T-cell (primary cell): ENCODE results near the gene LEMD1. TPM values are rescaled to one million over a fixed set of nuclear protein-coding genes. Genes with fewer than 3 reads are reported as not detected.
A peak's percentile ranks its signal among the peaks of the same experiment; 100 is the strongest.
"Not testable (repeated sequence)": the region's sequence is repeated elsewhere in the genome, so short reads cannot be mapped to it uniquely, and the experiment has no call there.

Source experiments
- ATAC-seq, 4 experiments: fragments of 200-7000 bp in 3 of 4; fragments of 150-1000 bp in 1 of 4; cut with Tn5 transposase; replicated peaks in 1 of 4; 1 replicate in 3 of 4; 2 replicates in 1 of 4; pipeline ENCODE4 v1.10.0; 2021; ENCODE audit warnings: moderate library complexity in 3 of 4, mild to moderate bottlenecking in 2 of 4, moderate number of reproducible peaks in 1 of 4
- CTCF ChIA-PET, 2 donors: fragments of 300-600 bp; sonication (Branson Sonifier 250); formaldehyde crosslinking; loops; one replicate each; lab custom pipeline; 2022; ENCODE audit warnings: antibody characterized with exemption in 2 of 2; lab: Charles Lee
- POLR2A ChIA-PET, 2 donors: fragments of 300-600 bp; sonication (Branson Sonifier 250); formaldehyde crosslinking; loops; one replicate each; lab custom pipeline; 2022; ENCODE audit warnings: antibody characterized with exemption in 2 of 2; lab: Charles Lee
- DNase-seq, 35 experiments: peaks; one replicate each; pipeline versions ENCODE4 v3.0.0 to v3.0.0-alpha.2; 2013 to 2023
- H3K27ac ChIP-seq: one replicate; pipeline ENCODE4 v1.5.1; 2013; ENCODE audit warnings: low read length
- H3K27me3 ChIP-seq, 2 experiments: replicated peaks in 1 of 2; 1 replicate in 1 of 2; 2 replicates in 1 of 2; pipeline versions ENCODE4 v1.6.1 to v1.7.0; 2013; ENCODE audit warnings: low read length in 1 of 2, mixed read lengths in 1 of 2; ENCODE audit not compliant: control insufficient read depth in 2 of 2, insufficient read depth in 2 of 2; ENCODE audit errors: extremely low read depth in 1 of 2
- H3K36me3 ChIP-seq, 2 donors: 1 replicate in 1 of 2; 2 replicates in 1 of 2; pipeline versions ENCODE4 v1.6.1 to v1.7.0; 2013; ENCODE audit warnings: low read length in 1 of 2; ENCODE audit not compliant: control insufficient read depth in 2 of 2, insufficient read depth in 1 of 2; ENCODE audit errors: extremely low read depth in 1 of 2
- H3K4me1 ChIP-seq, 2 experiments: 1 replicate in 1 of 2; 2 replicates in 1 of 2; pipeline versions ENCODE4 v1.6.1 to v1.7.0; 2013; ENCODE audit warnings: low read length in 2 of 2, mixed read lengths in 1 of 2; ENCODE audit not compliant: insufficient read depth in 2 of 2, control insufficient read depth in 1 of 2; ENCODE audit errors: extremely low read depth in 1 of 2
- H3K4me3 ChIP-seq, 2 donors: 1 replicate in 1 of 2; 2 replicates in 1 of 2; pipeline versions ENCODE4 v1.5.1 to v1.7.0; 2013; ENCODE audit warnings: mild to moderate bottlenecking in 2 of 2, low read length in 1 of 2, moderate library complexity in 1 of 2; ENCODE audit not compliant: control insufficient read depth in 1 of 2; ENCODE audit errors: extremely low read depth in 1 of 2
- H3K9me3 ChIP-seq: 2 replicates; pipeline ENCODE4 v1.7.0; 2013
- H3K27ac Mint-ChIP-seq, 2 donors: one replicate each; pipeline ENCODE4 v1.8.0; 2020 to 2021; ENCODE audit warnings: mild to moderate bottlenecking in 2 of 2, mixed read lengths in 2 of 2
- H3K27me3 Mint-ChIP-seq, 2 donors: one replicate each; pipeline ENCODE4 v1.8.0; 2021 to 2022; ENCODE audit warnings: mixed read lengths in 2 of 2
- H3K36me3 Mint-ChIP-seq: one replicate; pipeline ENCODE4 v1.8.0; 2021; ENCODE audit warnings: mixed read lengths
- H3K4me1 Mint-ChIP-seq, 3 donors: one replicate each; pipeline ENCODE4 v1.8.0; 2020 to 2022; ENCODE audit warnings: mixed read lengths in 3 of 3, mild to moderate bottlenecking in 1 of 3
- H3K4me3 Mint-ChIP-seq, 3 donors: one replicate each; pipeline ENCODE4 v1.8.0; 2020 to 2022; ENCODE audit warnings: mild to moderate bottlenecking in 3 of 3, mixed read lengths in 3 of 3, moderate library complexity in 3 of 3
- H3K9me3 Mint-ChIP-seq, 3 donors: one replicate each; pipeline ENCODE4 v1.8.0; 2020 to 2022; ENCODE audit warnings: mixed read lengths in 3 of 3
- WGBS: methylation state at CpG from one replicate; pipeline ENCODE4 v1.1.5; 2013; ENCODE audit warnings: missing lambda C conversion rate; ENCODE audit not compliant: insufficient coverage; 5-methylcytosine and 5-hydroxymethylcytosine counted together
- total RNA-seq, 35 experiments: library from RNA in 6 of 35; stranded (reverse) in 6 of 35; fragments of 120-200 nt in 1 of 35; gene quantifications; one replicate each; pipeline versions ENCODE4 v1.2.1 to v1.2.4 and lab custom pipeline; 2013 to 2026

The LEMD1 gene
- total RNA-seq, 5 donors from 2014 or later (not counting 1 experiment from before 2014, with no cell fraction given): 0.69 to 0.98 TPM; not detected in 3

- POLR2A ChIA-PET, ATAC-seq, H3K27ac Mint-ChIP-seq, H3K9me3 ChIP-seq, H3K27me3 Mint-ChIP-seq, H3K36me3 Mint-ChIP-seq, H3K4me1 ChIP-seq, DNase-seq, H3K4me3 ChIP-seq, H3K36me3 ChIP-seq, H3K9me3 Mint-ChIP-seq, H3K27me3 ChIP-seq, CTCF ChIA-PET, H3K4me3 Mint-ChIP-seq, H3K27ac ChIP-seq: not testable (repeated sequence)
- WGBS: no CpG with 5 or more reads among the region's 3 CpGs
- peaks cover 5 to 20% (median 15%) of the 10 kb centered on the region in 3 donors for H3K4me1 Mint-ChIP-seq
Measured at GRCh38 chr1:205404484-205404883, 17.4 kb downstream of the LEMD1 start.

DNA sequence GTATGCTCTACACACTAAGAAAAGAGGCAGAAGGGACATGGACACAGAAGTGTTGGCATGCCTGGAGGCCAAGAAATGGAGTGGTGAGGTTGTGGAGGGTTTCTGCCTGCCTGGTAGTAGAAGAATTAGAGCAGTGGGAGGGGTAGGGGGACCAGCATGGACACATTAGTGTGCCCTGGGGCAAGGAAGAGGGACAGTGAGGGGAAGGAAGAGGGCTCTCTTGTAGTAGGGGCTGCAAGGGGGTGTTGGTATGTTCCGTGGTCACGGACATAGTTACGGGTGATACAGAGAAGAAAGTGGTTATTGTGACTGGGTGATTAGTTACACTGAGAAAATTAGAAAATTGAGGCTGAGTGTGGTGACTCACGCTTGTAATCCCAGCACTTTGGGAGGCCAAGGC lies 23.3 kb downstream of the LEMD1 start:
- Mint-ChIP-seq H3K27ac (no peak overlapping the region), H3K4me3 (no peak overlapping the region), H3K4me1 (peaks cover 0 to 5% (median 5%) of the 10 kb centered on the region in 3 donors), H3K36me3 (no peaks in the 10 kb centered on the region), H3K9me3 (no peaks in the 10 kb centered on the region), H3K27me3 (peaks cover 5 to 7% of the 10 kb centered on the region in 2 donors)
- CTCF ChIA-PET: interaction anchor here (0.7 to 1.3 kb wide), 2 partner anchors 126 to 260 kb away, joined by 3 to 4 read pairs; no protein-coding TSS in a partner anchor
- no peaks in the 10 kb centered on the region for H3K4me1 ChIP-seq
- no peak for ATAC-seq
- POLR2A ChIA-PET: no interaction called here
- H3K4me3 ChIP-seq: no peak overlapping the region
- no peak for DNase-seq
- H3K27me3 ChIP-seq: peaks cover 5 to 7% of the 10 kb centered on the region in 2 experiments
- no peaks in the 10 kb centered on the region for H3K36me3 ChIP-seq
- 100% methylated on average over 3 of the region's 4 CpGs for WGBS
- no peaks in the 10 kb centered on the region for H3K9me3 ChIP-seq
- no peak overlapping the region for H3K27ac ChIP-seq

DNA sequence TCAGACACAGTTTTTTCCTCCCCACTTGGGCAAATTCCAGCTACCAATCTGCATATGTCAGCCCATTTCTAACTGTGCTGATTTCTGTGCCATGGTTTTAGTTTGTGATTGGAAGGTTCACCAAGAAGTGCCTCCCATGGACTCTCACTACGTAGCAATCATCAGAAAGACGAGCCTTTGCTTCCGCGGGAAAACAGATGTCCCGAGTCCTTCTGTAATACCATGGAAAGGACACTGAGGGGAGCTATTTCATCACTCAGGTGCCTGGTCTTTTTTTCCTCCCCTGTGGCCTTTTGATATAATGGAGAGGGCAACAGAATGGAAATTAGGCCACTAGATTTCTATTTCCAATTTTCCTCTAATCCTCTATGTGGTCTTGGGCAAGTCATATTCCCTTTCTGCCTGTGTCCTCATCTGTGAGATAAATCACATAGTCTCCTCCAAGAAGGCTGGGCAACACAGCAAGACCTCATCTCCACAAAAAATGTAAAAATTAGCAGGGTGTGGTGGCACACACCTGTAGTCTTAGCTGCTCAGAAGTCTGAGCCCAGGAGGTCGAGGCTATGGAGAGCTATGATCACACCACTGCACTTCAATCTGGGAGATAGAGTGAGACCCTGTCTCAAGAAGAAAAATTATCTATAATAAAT lies 24.8 kb downstream of the LEMD1 start:
- Mint-ChIP-seq H3K4me1 (peaks cover 0 to 5% (median 5%) of the 10 kb centered on the region in 3 donors), H3K27ac (no peak overlapping the region), H3K36me3 (no peaks in the 10 kb centered on the region), H3K4me3 (no peak overlapping the region), H3K9me3 (no peaks in the 10 kb centered on the region), H3K27me3 (peaks cover 5 to 19% of the 10 kb centered on the region in 2 donors)
- ChIA-PET CTCF (interaction anchor here (0.5 to 3.5 kb wide), 12 partner anchors 16 to 261 kb away, joined by 3 to 59 read pairs (median 6); no protein-coding TSS in a partner anchor), POLR2A (interaction anchor here (0.6 to 0.9 kb wide), 2 partner anchors 89 to 407 kb away, joined by 3 read pairs; no protein-coding TSS in a partner anchor)
- Histone ChIP-seq H3K9me3 (no peaks in the 10 kb centered on the region), H3K27me3 (peaks cover 5 to 7% of the 10 kb centered on the region in 2 experiments), H3K4me3 (no peak overlapping the region), H3K27ac (no peak overlapping the region), H3K36me3 (no peaks in the 10 kb centered on the region), H3K4me1 (no peaks in the 10 kb centered on the region)
- peak in 2 of 4 experiments; percentile 45 to 55 for ATAC-seq
- DNase-seq: peak in 13 of 35 experiments; percentile 1 to 66 (median 10)
- 0% methylated on average over 2 of the region's 6 CpGs for WGBS

GRCh38 chr1:205395616-205396015 lies 26.2 kb downstream of the LEMD1 start:
- Mint-ChIP-seq H3K27me3 (peaks cover 12 to 23% of the 10 kb centered on the region in 2 donors), H3K4me3 (no peak overlapping the region), H3K9me3 (no peaks in the 10 kb centered on the region), H3K27ac (no peak overlapping the region), H3K36me3 (no peaks in the 10 kb centered on the region), H3K4me1 (peaks cover 0 to 5% (median 5%) of the 10 kb centered on the region in 3 donors)
- DNase-seq: no peak
- no peaks in the 10 kb centered on the region for H3K4me1 ChIP-seq
- ATAC-seq: no peak
- ChIA-PET CTCF (interaction anchor here (0.5 to 3.5 kb wide), 7 partner anchors 29 to 489 kb away, joined by 3 to 59 read pairs (median 4); no protein-coding TSS in a partner anchor), POLR2A (interaction anchor here in 1 of 2 donors (0.6 kb wide), 1 partner anchor 13 kb away, joined by 5 read pairs; no protein-coding TSS in a partner anchor)
- no peak overlapping the region for H3K27ac ChIP-seq
- no peaks in the 10 kb centered on the region for H3K9me3 ChIP-seq
- H3K4me3 ChIP-seq: no peak overlapping the region
- no peaks in the 10 kb centered on the region for H3K36me3 ChIP-seq
- H3K27me3 ChIP-seq: peaks cover 5 to 13% of the 10 kb centered on the region in 2 experiments
- 60% methylated on average over 1 of the region's 3 CpGs for WGBS

GRCh38 chr1:205392650-205393049 lies 29.2 kb downstream of the LEMD1 start:
- WGBS: no CpG with 5 or more reads among the region's 1 CpG
- CTCF ChIA-PET: no interaction called here
- H3K9me3 ChIP-seq: no peaks in the 10 kb centered on the region
- Mint-ChIP-seq H3K4me3 (no peak overlapping the region), H3K9me3 (no peaks in the 10 kb centered on the region), H3K27ac (no peak overlapping the region), H3K27me3 (peaks cover 21 to 31% of the 10 kb centered on the region in 2 donors), H3K36me3 (no peaks in the 10 kb centered on the region), H3K4me1 (peaks cover 0 to 5% (median 5%) of the 10 kb centered on the region in 3 donors)
- H3K27ac ChIP-seq: no peak overlapping the region
- H3K36me3 ChIP-seq: no peaks in the 10 kb centered on the region
- H3K27me3 ChIP-seq: peaks cover 5 to 17% of the 10 kb centered on the region in 2 experiments
- no peak overlapping the region for H3K4me3 ChIP-seq
- no peak for ATAC-seq
- POLR2A ChIA-PET: no interaction called here
- no peak for DNase-seq
- no peaks in the 10 kb centered on the region for H3K4me1 ChIP-seq

GRCh38 chr1:205391386-205391785 lies 30.5 kb downstream of the LEMD1 start:
- H3K27ac Mint-ChIP-seq: no peak overlapping the region
- H3K27me3 Mint-ChIP-seq: peaks cover 21 to 31% of the 10 kb centered on the region in 2 donors
- no peaks in the 10 kb centered on the region for H3K4me1 ChIP-seq
- no peak overlapping the region for H3K4me3 ChIP-seq
- H3K9me3 ChIP-seq: no peaks in the 10 kb centered on the region
- no peak for ATAC-seq
- ChIA-PET CTCF (interaction anchor here in 1 of 2 donors (1.6 kb wide), 1 partner anchor 37 kb away, joined by 6 read pairs; no protein-coding TSS in a partner anchor), POLR2A (no interaction called here)
- 78% methylated on average over 7 of the region's 7 CpGs for WGBS
- H3K4me3 Mint-ChIP-seq: no peak overlapping the region
- DNase-seq: no peak
- H3K36me3 ChIP-seq: no peaks in the 10 kb centered on the region
- H3K9me3 Mint-ChIP-seq: no peaks in the 10 kb centered on the region
- peaks cover 5 to 17% of the 10 kb centered on the region in 2 experiments for H3K27me3 ChIP-seq
- no peaks in the 10 kb centered on the region for H3K36me3 Mint-ChIP-seq
- H3K27ac ChIP-seq: no peak overlapping the region
- no peaks in the 10 kb centered on the region for H3K4me1 Mint-ChIP-seq
